ENCODE measurements around the gene MT2A.

DNA sequence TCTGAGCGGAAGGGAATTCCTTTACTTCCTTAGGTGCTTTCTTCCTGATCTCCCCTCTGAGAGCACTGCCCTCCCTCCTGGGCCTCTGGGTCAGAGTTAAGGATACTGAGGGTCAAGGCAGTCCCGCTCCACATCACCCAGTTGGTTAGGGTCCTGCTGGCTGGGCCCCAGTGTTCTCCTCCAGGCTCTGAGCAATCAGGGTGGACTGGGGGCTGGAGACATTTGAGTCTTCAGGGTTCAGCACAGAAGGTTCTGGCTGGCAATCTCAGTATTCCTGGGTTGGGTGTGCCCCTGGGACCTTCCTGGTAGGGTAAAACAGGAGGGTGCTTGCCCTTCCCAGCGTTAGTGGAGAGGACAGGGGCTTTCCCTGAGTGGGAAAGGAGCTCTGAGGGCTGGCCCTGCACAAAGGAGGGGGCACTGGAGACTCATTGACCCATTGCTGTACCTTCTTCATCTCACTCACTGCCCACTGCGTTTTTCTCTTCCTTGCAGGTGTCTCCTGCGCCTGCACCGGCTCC is 24.5 kb downstream of the MT2A start:
- TF ChIP-seq TAF1 (IDR thresholded peaks at IDR 0.05; ENCODE audit: borderline replicate concordance, insufficient read depth, low read length) (no peak), SIN3A (IDR thresholded peaks at IDR 0.05; ENCODE audit: borderline replicate concordance, insufficient read depth, low read length) (no peak), POLR2AphosphoS5 (IDR thresholded peaks at IDR 0.05; ENCODE audit: low read depth, low read length) (no peak), REST (IDR thresholded peaks at IDR 0.05; ENCODE audit: insufficient read depth in 1 of 2, low read depth in 2 of 2, low read length in 2 of 2) (no peak), FOXP2 (optimal IDR thresholded peaks at IDR 0.05; ENCODE audit: borderline replicate concordance, extremely low read depth, extremely low read length, insufficient read depth) (no peak)

Measured in PFSK-1 (cell line).